Astrocyte of the spinal cord (primary cell): ENCODE results near the gene MBOAT1.

Experiments
- DNase-seq: peaks from one replicate; pipeline ENCODE4 v3.0.0; 2011; ENCODE audit warnings: low read depth, low spot score
- H3K4me3 ChIP-seq: 2 replicates; pipeline ENCODE4 v1.5.1; 2011; ENCODE audit warnings: low read depth, mild to moderate bottlenecking, low read length, moderate library complexity
- in situ Hi-C: cut with HindIII; loops from 2 replicates; pipeline ENCODE4 v1.10.0; 2017; ENCODE audit warnings: low sequenced_read_pairs
- TF ChIP-seq, protein P1 (sequence below): IDR thresholded peaks from 2 replicates; pipeline ENCODE4 v1.5.1; 2012; ENCODE audit warnings: low read depth, mild to moderate bottlenecking, low read length, inconsistent platforms

The MBOAT1 gene

DNA sequence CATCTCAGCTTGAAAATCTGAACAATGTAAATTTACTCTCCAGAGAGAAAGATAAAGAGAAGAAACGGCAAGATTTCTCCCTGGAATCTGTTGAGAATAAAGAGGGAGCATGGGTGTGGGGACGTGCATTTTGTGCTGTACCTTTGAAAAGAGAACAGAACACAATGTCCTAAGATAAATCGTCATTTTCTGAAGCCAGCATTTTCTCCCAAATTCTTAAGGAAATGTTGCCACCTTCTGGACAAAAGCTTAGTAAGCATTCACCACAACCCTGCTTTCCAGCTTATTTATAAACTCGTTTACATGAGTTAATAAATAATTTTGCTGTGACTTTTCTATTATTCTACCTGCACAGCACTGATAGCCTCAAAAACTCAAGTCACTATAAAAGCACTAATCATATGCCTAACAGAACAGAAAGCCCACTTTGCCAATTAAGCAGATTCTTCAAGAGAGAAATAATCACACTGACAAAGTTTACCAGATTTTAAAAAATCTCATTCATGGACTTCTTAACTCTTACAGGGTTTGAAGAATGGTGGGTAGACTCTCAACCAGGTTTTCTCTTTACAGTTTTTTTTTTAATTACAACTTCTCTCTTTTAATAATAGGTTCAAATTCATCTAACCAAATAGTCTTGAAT, 155.8 kb downstream of the MBOAT1 start:
- in situ Hi-C loops: no loop called here
- peak; percentile 66 for DNase-seq

DNA sequence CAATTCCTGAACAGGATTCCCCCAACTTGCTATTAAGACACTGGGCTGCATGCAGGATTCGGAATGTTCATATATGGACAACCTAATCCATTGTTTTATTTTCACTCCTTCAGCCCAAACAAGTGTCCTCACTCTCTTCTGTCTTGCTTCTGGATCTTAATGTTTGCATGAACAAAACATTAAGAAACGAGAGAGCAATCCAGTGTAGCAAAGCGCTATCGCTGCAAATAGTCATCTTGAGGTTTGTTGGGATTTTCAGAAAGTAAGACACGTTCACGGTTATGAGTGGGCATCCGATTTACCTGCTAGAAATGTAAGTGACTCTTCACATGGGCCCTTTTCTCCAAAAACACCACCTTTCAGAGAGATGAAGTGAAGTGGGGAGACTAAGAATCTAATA, 156.4 kb downstream of the MBOAT1 start:
- no peak for DNase-seq
- TF ChIP-seq, protein P1, sequence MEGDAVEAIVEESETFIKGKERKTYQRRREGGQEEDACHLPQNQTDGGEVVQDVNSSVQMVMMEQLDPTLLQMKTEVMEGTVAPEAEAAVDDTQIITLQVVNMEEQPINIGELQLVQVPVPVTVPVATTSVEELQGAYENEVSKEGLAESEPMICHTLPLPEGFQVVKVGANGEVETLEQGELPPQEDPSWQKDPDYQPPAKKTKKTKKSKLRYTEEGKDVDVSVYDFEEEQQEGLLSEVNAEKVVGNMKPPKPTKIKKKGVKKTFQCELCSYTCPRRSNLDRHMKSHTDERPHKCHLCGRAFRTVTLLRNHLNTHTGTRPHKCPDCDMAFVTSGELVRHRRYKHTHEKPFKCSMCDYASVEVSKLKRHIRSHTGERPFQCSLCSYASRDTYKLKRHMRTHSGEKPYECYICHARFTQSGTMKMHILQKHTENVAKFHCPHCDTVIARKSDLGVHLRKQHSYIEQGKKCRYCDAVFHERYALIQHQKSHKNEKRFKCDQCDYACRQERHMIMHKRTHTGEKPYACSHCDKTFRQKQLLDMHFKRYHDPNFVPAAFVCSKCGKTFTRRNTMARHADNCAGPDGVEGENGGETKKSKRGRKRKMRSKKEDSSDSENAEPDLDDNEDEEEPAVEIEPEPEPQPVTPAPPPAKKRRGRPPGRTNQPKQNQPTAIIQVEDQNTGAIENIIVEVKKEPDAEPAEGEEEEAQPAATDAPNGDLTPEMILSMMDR: no peak
- in situ Hi-C loops: no loop called here

More for the DNA sequence above, 155.8 kb downstream of the MBOAT1 start:
- H3K4me3 ChIP-seq: no peak overlapping the region
- TF ChIP-seq, protein P1: peak; percentile 51

More for the DNA sequence above, 156.4 kb downstream of the MBOAT1 start:
- no peak overlapping the region for H3K4me3 ChIP-seq
